Measurements from ENCODE around the gene SEMA4A.
A peak's percentile ranks its signal among the peaks of the same experiment; 100 is the strongest.
"Not testable (repeated sequence)": the region's sequence is repeated elsewhere in the genome, so short reads cannot be mapped to it uniquely, and the experiment has no call there.

The SEMA4A gene

DNA sequence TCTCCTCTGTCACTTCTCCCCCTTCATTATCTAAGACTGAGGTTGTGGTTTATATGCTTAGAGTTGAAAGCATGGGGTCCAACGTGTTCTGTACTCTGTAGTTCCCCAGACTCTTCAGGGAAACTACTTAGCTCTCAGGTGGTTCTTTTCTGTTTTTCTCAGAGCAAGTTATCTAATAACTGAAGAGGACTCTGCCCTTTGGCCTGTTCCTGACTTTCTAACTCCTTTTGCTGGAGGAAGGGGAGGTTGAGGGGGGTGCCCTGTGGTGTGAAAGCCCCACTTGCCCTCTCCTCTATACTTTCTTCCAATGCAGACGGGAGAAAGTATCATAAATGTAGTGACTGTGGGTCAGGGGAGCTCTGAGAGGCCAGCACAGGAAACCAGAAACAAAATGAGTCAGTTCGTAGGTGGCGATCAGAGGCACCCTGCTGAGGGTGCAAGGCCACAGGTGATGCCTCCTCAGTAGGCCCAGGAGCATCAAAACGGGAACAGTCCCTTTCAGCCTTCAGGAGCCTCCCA lies 45.5 kb downstream of the SEMA4A start:
- no peak for DNase-seq

DNA sequence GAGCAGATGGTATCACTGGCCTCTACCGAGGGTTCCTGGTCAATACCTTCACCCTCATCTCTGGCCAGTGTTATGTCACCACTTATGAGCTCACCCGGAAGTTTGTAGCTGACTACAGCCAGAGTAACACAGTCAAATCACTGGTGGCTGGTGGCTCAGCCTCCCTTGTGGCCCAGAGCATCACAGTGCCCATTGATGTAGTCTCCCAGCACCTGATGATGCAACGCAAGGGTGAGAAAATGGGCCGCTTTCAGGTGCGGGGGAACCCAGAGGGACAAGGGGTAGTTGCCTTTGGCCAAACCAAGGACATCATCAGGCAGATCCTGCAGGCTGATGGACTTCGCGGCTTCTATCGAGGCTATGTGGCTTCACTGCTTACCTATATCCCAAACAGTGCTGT lies 46.7 kb downstream of the SEMA4A start:
- DNase-seq: no peak

DNA sequence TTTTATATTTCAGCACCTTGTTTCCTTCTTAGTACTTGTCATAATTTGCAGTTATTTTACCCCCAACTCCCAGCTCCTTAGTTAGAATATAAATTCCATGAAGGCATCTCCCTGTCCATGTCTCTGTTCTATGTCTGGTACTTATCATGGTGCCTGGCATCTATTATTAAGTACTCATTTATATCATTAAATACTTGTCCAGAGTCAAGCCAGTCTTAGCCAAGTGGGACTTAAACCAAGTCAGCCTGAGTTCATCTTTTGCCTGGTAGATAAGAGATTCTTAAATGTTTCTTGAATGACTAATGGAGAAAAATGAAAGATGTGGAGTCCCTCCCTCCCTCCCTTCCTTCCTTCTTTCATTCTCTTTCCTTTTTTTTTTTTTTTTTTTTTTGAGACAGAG lies 49.9 kb downstream of the SEMA4A start:
- peak; percentile 37 for DNase-seq

DNA sequence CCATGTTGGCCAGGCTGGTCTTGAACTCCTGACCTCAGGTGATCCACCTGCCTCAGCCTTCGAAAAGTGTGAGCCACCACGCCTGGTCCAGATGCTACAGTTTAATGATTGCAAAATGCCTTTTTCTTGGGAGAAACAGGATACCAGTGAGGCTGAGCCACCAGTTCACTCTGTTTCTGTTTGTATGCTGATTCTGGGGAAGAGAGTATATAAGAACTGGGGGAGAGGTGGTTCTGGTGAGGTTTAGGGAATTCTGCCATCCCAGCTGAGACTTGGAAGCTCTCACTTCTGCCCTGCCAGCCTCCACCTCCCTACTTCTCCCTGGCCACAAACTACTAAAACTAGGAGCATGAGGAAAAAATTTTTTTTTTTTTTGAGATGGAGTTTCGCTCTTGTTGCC lies 51.3 kb downstream of the SEMA4A start:
- no peak for DNase-seq

DNA sequence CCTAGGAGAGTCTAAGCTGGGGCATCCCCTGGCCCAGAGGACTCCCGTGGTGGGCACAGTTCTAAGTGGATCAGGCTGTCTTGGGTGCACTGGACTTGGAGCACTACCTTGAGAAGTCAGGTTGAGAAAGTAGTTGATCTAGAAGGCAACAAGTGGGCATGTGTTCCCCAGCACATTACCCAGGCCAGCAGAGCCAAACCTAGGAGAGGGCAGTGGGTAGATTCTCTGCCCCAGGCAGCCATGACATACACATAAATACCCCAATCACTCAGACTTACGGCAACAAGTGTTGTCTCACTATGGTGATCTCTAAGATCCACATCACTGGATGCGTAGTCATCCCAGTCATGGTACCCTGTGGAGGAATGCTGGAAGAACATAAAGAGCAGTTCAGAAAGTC lies 57.9 kb downstream of the SEMA4A start:
- no peak for DNase-seq

DNA sequence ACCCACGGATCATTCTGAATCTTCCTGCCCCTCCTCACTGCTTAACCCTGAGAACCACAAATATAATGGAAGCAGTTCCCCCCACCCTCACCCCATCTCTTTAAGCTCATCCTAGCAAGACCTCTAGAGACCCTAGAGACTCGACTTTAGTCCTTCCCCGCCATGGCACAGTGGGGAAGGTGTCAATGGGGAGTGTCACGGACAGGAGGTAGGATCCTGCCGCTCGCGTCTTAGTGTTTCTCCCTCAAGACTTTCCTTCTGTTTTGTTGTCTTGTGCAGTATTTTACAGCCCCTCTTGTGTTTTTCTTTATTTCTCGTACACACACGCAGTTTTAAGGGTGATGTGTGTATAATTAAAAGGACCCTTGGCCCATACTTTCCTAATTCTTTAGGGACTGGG lies 58.7 kb downstream of the SEMA4A start:
- no peak for DNase-seq

DNA sequence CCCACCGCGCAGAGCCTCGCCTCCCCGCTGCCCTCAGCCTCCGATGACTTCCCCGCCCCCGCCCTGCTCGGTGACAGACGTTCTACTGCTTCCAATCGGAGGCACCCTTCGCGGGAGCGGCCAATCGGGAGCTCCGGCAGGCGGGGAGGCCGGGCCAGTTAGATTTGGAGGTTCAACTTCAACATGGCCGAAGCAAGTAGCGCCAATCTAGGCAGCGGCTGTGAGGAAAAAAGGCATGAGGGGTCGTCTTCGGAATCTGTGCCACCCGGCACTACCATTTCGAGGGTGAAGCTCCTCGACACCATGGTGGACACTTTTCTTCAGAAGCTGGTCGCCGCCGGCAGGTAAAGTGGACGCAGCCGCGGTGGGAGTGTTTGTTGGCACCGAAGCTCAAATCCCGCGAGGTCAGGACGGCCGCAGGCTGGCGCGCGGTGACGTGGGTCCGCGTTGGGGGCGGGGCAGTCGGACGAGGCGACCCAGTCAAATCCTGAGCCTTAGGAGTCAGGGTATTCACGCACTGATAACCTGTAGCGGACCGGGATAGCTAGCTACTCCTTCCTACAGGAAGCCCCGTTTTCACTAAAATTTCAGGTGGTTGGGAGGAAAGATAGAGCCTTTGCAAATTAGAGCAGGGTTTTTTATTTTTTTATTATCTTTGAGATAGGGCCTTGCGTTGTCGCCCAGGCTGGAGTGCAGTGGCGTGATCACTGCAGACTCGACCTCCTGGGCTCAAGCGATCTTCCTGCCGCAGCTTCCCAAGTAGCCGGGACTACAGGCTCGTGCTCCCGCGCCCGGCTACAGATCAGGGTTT lies 59.7 kb downstream of the SEMA4A start, which contains the start of gene PMF1:
PMF1 (plus strand) TSS at position 175 of the 811 bp plus-strand sequence; CDS start at position 184, 9 bp downstream.
- peak; percentile 96 for DNase-seq

DNA sequence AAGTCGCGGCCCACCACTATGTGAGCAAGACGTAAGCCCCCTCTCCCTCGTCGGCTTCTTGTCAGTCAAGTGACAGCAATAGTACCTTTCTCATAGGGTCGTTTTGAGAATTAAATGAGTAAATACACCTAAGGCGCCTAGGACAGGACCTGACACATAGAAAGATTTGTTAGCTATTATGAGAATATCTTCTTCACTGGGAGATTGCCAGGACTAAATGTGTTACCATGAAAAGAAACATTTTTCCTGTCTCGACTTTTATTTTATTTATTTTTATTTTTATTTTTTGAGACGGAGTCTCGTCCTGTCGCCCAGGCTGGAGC lies 60.2 kb downstream of the SEMA4A start:
- no peak for DNase-seq

DNA sequence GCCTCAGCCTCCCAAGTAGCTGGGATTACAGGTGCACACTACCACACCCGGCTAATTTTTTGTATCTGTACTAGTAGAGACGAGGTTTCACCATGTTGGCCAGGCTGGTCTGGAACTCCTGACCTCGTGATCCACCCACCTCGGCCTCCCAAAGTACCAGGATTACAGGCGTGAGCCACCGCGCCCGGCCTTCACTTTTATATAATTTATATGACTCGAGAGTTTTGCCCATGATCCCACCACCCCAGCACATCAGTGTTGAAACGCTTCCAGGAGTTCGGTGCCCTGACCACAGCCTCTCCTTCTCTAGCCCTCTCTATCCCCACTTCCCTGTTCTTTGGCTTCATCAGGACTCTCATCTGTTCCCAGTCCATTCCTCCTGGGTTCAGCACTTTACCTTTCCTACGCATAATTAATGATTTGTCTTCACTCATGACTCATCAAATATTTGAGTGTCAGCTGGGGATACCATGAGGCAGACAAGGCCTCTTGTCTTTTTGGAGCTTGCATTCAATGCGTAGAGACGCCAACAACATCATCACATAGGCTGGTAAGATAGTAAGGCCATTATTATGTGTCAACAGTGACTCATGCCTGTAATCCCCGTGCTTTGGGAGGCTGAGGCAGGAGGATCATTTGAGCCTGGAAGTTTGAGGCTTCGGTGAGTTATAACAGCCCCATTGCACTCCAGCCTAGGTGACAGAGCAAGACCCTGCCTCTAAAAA lies 60.8 kb downstream of the SEMA4A start:
- peak; percentile 56 for DNase-seq

DNA sequence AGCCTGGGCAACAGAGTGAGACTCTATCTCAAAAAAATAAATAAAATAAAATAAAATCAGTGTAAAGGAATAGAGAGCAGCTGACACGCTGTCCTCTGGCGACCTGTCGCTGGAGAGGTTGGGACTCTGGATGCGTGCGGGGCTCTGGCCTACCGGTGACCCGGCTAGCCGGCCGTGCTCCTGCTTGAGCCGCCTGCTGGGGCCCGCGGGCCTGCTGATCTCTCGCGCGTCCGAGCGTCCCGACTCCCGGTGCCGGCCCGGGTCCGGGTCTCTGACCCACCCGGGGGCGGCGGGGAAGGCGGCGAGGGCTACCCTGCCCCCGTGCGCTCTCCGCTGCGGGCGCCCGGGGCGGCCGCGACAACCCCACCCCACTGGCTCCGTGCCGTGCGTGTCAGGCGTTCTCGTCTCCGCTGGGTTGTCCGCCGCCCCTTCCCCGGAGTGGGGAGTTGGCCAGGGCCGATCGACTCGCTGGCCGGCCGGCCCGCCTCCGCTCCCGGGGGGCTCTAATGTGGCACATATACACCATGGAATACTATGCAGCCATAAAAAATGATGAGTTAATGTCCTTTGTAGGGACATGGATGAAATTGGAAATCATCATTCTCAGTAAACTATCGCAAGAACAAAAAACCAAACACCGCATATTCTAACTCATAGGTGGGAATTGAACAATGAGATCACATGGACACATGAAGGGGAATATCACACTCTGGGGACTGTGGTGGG lies 63.1 kb downstream of the SEMA4A start:
- DNase-seq: not testable (repeated sequence)

DNA sequence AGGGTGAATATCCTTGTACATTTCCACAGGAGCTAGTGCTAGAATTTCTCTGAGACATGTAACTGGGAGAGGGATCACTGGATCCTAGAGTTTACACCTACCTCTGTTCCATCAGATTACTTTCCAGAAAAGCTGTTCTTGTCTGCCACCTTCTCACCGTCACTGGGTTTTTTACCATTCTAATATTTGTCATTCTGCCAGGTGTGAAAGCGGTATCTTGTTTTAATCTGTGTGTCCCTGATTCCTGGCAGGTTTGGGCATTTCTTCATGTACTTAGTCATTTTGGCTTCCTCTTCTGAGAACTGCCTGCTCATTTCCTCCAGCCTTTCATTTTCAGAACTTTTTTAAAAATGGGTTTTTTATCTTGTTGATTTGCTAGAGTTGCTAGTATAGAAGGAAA lies 64.5 kb downstream of the SEMA4A start:
- no peak for DNase-seq

DNA sequence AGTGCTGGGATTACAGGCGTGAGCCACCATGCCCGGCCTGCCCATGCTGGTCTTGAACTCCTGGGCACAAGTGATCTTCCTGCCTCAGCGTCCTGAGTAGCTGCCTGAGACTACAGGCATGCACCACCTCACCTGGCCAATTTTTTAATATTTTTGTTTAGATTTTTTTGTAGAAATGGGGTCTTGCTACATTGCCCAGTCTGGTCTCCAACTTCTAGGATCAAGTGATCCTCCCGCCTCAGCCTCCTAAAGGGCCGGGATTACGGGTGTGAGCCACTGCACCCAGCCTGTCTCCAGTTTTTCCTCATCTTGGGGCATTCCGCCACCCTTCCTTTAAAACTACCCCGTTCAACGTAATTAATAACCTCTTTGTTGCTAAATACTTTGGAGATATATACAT lies 66.8 kb downstream of the SEMA4A start:
- DNase-seq: no peak

DNA sequence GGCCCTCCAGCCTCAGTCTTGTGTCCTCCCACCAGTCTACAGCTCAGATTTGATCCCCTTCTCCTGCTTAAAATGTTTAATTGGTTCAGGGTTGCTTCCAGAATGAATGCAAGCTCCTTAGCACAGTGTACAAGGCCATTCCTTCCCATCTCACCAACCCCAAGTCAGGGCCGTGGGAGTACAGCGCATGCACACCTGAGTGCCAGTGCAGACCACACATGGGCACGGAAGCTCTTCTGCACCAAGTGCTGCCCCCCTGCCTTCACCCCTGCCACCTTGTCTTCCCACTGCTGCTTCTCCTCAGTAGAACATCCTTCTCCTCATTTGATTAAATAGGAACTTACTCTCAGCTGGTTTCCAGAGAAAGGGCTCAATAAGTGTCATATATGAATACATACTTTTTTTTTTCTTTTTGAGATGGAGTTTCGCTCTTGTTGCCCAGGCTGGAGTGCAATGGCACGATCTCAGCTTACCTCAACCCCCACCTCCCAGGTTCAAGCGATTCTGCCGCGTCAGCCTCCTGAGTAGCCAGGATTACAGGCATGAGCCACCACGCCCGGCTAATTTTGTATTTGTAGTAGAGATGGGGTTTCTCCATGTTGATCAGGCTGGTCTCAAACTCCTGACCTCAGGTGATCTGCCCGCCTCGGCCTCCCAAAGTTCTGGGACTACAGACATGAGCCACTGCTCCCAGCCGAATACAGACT lies 68.8 kb downstream of the SEMA4A start:
- DNase-seq: no peak

DNA sequence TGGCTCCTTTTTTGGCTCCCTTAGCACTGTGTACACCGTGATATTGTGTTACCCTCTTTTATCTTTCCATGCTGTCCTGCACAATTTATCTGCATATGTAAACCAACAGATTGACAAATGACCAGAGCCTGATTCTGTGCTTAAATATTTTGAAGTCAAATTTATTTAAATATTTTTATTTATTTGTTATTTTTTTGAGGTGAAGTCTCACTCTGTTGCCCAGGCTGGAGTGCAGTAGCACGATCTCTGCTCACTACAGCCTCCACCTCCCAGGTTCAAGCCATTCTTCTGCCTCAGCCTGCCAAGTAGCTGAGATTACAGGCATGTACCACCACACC lies 72.3 kb downstream of the SEMA4A start:
- DNase-seq: no peak

DNA sequence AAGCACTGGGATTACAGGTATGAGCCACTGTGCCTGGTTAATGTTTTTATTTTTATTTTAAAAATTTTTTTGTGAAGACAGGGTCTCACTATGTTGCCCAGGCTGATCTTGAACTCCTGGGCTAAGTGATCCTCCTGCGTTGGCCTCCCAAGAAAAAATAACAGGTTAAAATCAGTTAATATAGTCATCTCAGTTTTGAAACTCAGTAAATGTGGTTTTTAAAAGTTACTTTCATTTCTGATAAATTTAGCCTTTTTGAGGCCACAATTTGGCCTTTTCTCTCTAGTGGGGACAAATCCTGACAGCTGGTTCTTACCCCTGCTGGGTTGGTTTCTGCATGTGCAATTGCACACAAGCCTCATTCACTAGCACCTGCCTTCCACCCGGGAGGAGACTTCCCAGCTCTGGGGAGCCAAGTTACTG lies 72.7 kb downstream of the SEMA4A start:
- DNase-seq: no peak

DNA sequence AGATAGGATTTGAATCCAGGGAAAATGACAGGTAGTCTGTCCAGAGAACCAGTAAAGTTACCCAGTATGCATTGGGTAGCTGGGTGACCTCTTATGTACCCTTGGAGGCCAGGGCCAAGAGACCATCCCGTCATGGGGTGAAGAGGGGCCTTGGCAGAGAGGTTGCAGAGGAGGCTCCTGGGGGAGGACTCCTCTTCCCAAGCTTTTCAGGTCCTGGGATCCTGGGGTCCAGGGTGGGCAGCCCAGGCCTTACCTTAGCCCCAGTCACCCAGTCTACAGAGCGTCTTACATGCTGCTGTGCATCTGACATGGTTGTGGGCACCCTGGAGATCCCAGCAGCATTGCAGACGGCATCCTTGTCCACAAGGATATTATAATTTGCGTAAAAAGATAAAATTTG lies 73.4 kb downstream of the SEMA4A start:
- DNase-seq: no peak
